Activated CD8-positive, alpha-beta T cell treated with anti-CD3 and anti-CD28 coated beads for 36 hours (primary cell): ENCODE results near the gene PATJ. TPM values are rescaled to one million over a fixed set of nuclear protein-coding genes. Genes with fewer than 3 reads are reported as not detected.

ENCODE experiments used
- ATAC-seq: fragments of 200-7000 bp; cut with Tn5 transposase; one replicate; pipeline ENCODE4 v1.10.0; 2021; ENCODE audit warnings: mild to moderate bottlenecking, moderate library complexity
- CTCF ChIA-PET: fragments of 350-600 bp; sonication (Branson Sonifier 250); formaldehyde crosslinking; loops from one replicate; lab custom pipeline; 2021; ENCODE audit warnings: antibody characterized with exemption; lab: Charles Lee
- POLR2A ChIA-PET: fragments of 350-600 bp; sonication (Branson Sonifier 250); formaldehyde crosslinking; loops from one replicate; lab custom pipeline; 2021; ENCODE audit warnings: antibody characterized with exemption; lab: Charles Lee
- DNase-seq: peaks from one replicate; pipeline ENCODE4 v3.0.0-alpha.2; 2020
- H3K27ac Mint-ChIP-seq: one replicate; pipeline ENCODE4 v1.8.0; 2021; ENCODE audit warnings: mild to moderate bottlenecking, mixed read lengths
- H3K27me3 Mint-ChIP-seq: one replicate; pipeline ENCODE4 v1.8.0; 2021; ENCODE audit warnings: mixed read lengths
- H3K36me3 Mint-ChIP-seq: one replicate; pipeline ENCODE4 v1.8.0; 2021; ENCODE audit warnings: low read depth, mixed read lengths
- H3K4me1 Mint-ChIP-seq: one replicate; pipeline ENCODE4 v1.8.0; 2021; ENCODE audit warnings: low read depth, mixed read lengths
- H3K4me3 Mint-ChIP-seq: one replicate; pipeline ENCODE4 v1.8.0; 2021; ENCODE audit warnings: mild to moderate bottlenecking, moderate library complexity, mixed read lengths
- H3K9me3 Mint-ChIP-seq: one replicate; pipeline ENCODE4 v1.8.0; 2021; ENCODE audit warnings: mixed read lengths
- intact Hi-C: fragments of 100-400 bp; cut with micrococcal nuclease; formaldehyde crosslinking; loops from one replicate; pipeline ENCODE4 v1.10.0; 2022
- total RNA-seq, 2 experiments: library from RNA; stranded (reverse); gene quantifications; one replicate each; pipeline ENCODE4 v1.2.3, GENCODE V29; 2021
- TF ChIP-seq, protein P1 (sequence below): fragments of 200-600 bp; IDR thresholded peaks from one replicate; pipeline ENCODE4 v1.8.0; 2022; ENCODE audit warnings: antibody characterized with exemption, mild to moderate bottlenecking

Gene PATJ
- total RNA-seq, 2 experiments from 2014 or later, result 8.1 to 9.2 TPM

GRCh38 chr1:62110198-62110817, 368.0 kb downstream of the PATJ start:
- DNase-seq (no peak), ATAC-seq (no peak)
- intact Hi-C loops, result no loop called here
- H3K27me3 Mint-ChIP-seq, result no peaks in the 10 kb centered on the region
- TF ChIP-seq, protein P1, sequence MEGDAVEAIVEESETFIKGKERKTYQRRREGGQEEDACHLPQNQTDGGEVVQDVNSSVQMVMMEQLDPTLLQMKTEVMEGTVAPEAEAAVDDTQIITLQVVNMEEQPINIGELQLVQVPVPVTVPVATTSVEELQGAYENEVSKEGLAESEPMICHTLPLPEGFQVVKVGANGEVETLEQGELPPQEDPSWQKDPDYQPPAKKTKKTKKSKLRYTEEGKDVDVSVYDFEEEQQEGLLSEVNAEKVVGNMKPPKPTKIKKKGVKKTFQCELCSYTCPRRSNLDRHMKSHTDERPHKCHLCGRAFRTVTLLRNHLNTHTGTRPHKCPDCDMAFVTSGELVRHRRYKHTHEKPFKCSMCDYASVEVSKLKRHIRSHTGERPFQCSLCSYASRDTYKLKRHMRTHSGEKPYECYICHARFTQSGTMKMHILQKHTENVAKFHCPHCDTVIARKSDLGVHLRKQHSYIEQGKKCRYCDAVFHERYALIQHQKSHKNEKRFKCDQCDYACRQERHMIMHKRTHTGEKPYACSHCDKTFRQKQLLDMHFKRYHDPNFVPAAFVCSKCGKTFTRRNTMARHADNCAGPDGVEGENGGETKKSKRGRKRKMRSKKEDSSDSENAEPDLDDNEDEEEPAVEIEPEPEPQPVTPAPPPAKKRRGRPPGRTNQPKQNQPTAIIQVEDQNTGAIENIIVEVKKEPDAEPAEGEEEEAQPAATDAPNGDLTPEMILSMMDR, result no peak
- no peak overlapping the region for H3K4me3 Mint-ChIP-seq
- no peaks in the 10 kb centered on the region for H3K9me3 Mint-ChIP-seq
- H3K27ac Mint-ChIP-seq, result no peak overlapping the region
- CTCF ChIA-PET, result no interaction called here
- H3K4me1 Mint-ChIP-seq, result no peaks in the 10 kb centered on the region
- peaks cover 2% of the 10 kb centered on the region for H3K36me3 Mint-ChIP-seq
- POLR2A ChIA-PET, result no interaction called here

GRCh38 chr1:62111084-62111483, 368.8 kb downstream of the PATJ start:
- ChIA-PET CTCF (no interaction called here), POLR2A (no interaction called here)
- H3K4me3 Mint-ChIP-seq, result no peak overlapping the region
- H3K4me1 Mint-ChIP-seq, result no peaks in the 10 kb centered on the region
- H3K27ac Mint-ChIP-seq, result no peak overlapping the region
- no peak for DNase-seq
- TF ChIP-seq, protein P1, result no peak
- no peaks in the 10 kb centered on the region for H3K27me3 Mint-ChIP-seq
- peaks cover 2% of the 10 kb centered on the region for H3K36me3 Mint-ChIP-seq
- H3K9me3 Mint-ChIP-seq, result no peaks in the 10 kb centered on the region
- no peak for ATAC-seq
- intact Hi-C loops, result no loop called here

- no peaks in the 10 kb centered on the region for H3K9me3 Mint-ChIP-seq
- ATAC-seq (no peak), DNase-seq (no peak)
- TF ChIP-seq, protein P1, result no peak
- no peak overlapping the region for H3K27ac Mint-ChIP-seq
- H3K27me3 Mint-ChIP-seq, result no peaks in the 10 kb centered on the region
- H3K4me3 Mint-ChIP-seq, result no peak overlapping the region
- H3K36me3 Mint-ChIP-seq, result peaks cover 2% of the 10 kb centered on the region
- ChIA-PET POLR2A (no interaction called here), CTCF (interaction anchor here (0.8 to 1.6 kb wide), 3 partner anchors 17 to 31 kb away, joined by 4 to 5 read pairs (median 4); no protein-coding TSS in a partner anchor)
- no peaks in the 10 kb centered on the region for H3K4me1 Mint-ChIP-seq
- intact Hi-C loops, result no loop called here
Measured at GRCh38 chr1:62113507-62113906, 371.2 kb downstream of the PATJ start.

DNA sequence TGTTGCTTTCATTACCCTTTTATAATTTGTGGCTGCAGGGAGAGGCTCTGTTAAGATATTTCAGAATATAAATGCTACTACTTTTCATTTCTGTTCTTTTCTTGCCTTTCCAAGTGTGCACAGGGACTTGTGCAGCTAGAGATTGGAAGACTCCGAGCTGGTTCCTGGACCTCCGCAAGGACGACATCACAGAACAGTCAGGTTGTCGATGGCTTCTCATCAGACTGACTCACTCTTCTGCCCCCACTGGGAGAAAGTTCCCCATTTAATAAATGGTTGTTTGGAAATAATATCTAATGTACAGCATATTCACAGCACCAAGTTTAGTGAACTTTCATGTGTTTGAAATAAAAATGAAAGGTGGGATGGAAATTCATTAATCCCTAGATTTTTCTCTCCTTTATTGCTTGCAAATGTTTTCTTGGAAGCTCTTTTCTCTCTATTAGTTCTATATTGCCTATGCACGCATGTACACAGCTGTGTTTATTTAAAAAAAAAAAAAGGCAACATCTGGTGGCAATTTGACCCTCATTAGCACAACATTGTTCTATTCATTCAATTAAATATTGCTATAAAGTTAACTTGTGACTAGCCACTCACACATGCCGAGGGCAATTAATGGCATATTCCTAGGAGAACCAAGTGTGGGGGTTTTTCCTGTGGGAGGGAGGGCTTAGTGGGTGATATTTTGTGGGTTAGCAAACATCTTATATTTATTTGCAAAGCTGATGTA, 374.9 kb downstream of the PATJ start:
- ChIA-PET CTCF (interaction anchor here (0.9 to 1.9 kb wide), 2 partner anchors 27 to 35 kb away, joined by 3 to 5 read pairs; no protein-coding TSS in a partner anchor), POLR2A (interaction anchor here (0.5 kb wide), 1 partner anchor 1115 kb away, joined by 3 read pairs; no protein-coding TSS in a partner anchor)
- intact Hi-C loops, result no loop called here
- DNase-seq, result no peak
- TF ChIP-seq, protein P1, result no peak
- peaks cover 2% of the 10 kb centered on the region for H3K36me3 Mint-ChIP-seq
- no peaks in the 10 kb centered on the region for H3K9me3 Mint-ChIP-seq
- H3K4me3 Mint-ChIP-seq, result no peak overlapping the region
- H3K27ac Mint-ChIP-seq, result no peak overlapping the region
- no peaks in the 10 kb centered on the region for H3K4me1 Mint-ChIP-seq
- no peaks in the 10 kb centered on the region for H3K27me3 Mint-ChIP-seq
- no peak for ATAC-seq
